NCI-H2107 treated with DMSO at 0.1 percent for 48 hours (cell line): Measurements from ENCODE around the gene MYRIP.
"Not testable (repeated sequence)": the region's sequence is repeated elsewhere in the genome, so short reads cannot be mapped to it uniquely, and the experiment has no call there.

Experiments
- DNase-seq: peaks from one replicate; lab custom pipeline; 2025; ENCODE audit not compliant: unreplicated experiment; lab: John Stamatoyannopoulos, UW

Gene MYRIP

DNA sequence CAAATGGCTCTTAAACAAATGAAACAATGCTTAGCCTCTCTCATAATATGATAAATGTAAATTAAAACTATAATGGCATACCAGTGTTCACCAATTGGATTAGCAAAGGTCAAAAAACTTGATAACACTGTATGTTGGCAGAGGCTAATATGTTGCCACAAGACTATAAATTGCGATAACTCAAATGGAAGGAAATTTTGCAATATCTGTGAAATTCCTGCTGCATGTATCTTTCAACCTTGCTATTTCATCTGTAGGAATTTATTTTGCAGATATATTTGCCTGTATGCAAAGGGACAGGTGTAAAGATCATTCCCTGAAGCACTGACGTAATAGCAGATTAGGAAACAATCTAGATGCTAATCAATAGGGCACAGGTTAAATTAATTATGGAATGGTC is 308.7 kb downstream of the MYRIP start:
- no peak for DNase-seq

DNA sequence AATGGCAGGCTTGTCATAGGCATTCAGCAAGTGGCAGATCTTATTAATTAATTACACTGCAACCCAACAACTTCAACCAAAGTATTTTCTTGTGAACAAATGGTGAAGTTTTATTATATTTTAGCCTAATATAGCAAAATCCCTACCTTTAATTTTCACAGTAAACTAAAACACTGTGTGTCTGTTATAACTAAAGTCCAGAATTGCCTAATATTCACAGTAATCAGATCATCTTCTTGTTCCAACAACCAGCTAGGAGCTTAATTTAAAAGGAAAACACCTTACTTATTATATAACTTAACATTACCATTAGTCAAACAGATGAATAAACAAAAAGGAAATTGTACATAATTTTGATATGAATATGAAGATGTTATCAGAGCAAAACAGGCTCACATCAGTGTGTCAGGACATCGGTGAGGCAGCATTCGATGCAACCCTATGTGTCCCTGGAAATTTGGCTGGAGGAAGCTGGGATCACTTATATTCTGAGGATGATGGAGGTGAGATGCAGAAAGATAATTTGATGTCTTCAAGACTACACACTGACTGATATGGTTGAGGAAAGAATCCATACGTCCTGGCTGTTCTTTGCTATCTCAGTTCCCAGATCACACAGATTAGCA is 310.8 kb downstream of the MYRIP start:
- no peak for DNase-seq

DNA sequence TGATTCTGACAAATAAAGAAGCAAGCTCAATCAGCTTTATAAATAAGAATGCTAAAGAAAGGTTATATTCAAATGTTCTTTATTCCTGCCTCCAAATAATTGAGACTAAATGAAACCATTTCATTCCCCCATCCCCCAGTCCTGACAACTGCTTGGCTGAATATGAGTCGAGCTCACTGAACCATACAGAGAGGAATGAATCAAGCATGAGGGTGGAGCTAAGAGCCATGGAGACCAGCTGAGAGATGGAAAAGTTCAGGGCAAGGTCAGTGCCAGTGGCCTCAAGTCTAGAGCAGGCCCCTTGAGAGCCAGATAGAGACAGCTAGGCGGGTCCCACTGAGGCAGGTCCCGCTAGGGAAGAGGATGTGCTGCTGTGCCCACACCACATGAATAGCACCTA is 311.4 kb downstream of the MYRIP start:
- DNase-seq = no peak

DNA sequence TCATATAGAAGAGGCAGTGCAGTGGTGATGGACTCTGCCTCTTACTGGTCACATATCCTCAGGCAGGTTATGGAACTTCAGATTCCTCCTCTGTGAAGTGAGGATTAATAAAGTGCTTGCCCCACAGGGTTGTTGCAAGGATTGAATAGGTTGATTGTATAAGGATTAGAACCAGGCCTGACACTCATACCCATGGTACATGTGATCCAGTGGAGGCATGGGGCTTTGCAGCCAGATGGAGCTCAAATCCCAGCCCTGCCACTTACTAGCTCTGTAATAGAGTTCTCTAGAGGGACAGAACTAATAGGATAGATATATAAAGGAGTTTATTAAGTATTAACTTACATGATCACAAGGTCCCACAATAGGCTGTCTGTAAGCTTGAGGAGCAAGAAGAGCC is 315.5 kb downstream of the MYRIP start:
- no peak for DNase-seq

DNA sequence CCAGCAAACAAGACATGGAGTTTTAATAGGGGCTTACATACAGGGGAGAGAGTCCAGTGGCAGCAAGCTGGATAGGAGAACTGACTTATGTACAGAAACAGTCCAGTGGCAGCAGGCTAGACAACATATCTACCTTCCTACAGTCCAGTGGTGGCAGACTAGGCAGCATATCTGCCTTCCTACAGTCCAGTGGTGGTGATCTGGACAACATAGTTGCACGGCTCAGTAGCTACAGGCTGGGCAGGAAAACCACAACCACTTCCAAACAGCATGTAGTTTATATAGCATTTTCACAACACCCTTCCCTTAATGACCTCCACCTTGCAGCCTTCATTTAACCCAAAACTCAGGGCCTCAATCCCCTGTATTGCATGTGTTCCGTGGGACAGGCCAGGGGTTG is 318.8 kb downstream of the MYRIP start:
- DNase-seq = no peak

DNA sequence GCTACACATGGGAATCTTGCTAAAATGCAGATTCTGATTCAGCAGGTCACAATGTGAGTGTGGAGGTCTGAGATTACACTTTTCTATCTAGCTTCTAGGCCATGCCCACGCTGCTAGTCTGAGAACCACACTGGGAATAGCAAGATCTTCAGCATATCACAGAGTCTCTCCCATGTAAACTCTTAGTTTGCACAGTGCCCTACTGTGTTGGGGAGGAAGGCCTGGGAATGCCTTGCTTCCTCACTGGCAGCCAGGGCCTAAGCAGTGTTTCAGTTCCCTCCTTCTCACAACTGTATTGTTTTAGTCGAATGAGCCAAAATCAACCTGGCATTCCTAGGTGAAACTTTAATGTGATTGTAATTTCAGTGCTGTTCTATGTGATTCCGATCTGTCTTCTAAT is 320.1 kb downstream of the MYRIP start:
- no peak for DNase-seq

DNA sequence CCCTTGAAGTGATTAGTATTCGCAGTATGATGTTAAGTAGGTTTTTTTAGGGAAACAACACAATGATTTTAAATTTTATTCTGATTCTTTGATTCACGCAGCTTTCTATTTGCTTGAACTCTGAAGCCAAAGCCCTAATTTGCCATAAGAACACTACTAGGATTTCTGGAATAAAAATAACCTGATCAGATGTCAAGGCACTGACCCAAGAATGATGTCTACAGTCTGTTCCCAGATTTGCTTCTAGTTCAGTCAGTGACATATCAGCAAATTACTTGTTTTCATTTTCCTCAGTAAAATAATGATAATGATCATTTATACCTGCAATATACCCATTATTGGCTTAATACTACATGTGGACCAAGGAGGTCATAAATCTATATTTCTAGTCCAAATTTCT is 320.6 kb downstream of the MYRIP start:
- no peak for DNase-seq

DNA sequence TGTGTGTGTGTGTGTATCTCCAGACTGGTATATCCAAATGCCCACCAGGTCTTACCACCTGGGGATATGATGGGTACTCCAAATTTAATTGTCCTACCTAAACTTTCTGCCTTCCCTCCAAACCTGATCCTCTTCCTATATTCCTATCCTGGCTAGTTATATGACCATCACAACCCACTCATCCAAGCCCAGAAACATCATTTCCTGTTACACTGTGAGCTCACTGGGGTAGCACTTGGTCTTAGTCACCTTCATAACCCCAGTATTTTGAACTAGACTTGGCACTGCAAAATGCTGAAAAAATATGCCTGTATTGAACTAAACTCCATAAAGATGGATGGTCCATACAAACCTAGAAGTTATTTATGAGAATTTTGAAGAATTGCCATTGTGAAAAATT is 321.3 kb downstream of the MYRIP start:
- DNase-seq = no peak

DNA sequence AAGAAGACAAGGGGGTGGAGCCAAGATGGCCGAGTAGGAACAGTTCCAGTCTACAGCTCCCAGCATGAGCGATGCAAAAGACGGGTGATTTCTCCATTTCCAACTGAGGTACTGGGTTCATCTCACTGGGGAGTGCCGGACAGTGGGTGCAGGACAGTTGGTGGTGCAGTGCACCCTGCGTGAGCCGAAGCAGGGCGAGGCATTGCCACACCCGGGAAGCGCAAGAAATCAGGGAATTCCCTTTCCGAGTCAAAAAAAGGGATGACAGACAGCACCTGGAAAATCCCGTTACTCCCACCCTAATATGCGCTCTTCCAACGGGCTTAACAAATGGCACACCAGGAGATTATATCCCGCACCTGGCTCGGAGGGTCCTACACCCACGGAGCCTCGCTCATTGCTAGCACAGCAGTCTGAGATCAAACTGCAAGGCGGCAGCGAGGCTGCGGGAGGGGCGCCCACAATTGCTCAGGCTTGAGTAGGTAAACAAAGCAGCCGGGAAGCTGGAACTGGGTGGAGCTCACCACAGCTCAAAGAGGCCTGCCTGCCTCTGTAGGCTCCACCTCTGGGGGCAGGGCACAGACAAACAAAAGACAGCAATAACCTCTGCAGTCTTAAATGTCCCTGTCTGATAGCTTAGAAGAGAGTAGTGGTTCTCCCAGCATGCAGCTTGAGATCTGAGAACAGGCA is 324.6 kb downstream of the MYRIP start:
- DNase-seq = not testable (repeated sequence)

DNA sequence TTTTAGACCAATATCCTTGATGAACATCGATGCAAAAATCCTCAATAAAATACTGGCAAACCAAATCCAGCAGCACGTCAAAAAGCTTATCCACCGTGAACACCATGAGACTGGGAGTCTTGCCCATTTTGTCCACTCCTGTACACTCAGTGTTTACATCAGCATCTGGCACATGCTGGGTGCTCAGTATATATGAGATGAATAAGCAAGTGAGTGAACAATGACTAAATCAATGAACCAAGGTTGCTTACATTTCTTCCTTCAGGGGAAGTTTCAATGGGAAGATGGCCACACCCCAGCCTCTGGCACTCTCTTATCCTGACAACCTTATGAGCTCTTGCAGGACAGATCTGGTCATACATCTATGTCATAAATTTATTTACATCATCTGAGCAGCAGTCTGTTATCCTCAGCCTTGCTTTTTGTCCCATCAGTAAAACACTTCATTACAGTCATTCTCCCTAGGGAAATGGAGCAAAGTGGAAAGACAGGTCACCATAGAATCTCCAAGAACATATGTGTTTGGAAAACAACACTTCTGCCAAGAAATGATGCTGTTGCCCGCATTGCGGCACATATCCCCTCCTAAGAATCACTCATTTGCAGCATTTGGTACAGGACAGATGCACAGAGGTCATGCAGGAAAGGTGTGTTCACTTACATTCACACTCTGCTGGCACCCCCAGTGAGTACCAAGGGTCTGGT is 328.3 kb downstream of the MYRIP start:
- no peak for DNase-seq

DNA sequence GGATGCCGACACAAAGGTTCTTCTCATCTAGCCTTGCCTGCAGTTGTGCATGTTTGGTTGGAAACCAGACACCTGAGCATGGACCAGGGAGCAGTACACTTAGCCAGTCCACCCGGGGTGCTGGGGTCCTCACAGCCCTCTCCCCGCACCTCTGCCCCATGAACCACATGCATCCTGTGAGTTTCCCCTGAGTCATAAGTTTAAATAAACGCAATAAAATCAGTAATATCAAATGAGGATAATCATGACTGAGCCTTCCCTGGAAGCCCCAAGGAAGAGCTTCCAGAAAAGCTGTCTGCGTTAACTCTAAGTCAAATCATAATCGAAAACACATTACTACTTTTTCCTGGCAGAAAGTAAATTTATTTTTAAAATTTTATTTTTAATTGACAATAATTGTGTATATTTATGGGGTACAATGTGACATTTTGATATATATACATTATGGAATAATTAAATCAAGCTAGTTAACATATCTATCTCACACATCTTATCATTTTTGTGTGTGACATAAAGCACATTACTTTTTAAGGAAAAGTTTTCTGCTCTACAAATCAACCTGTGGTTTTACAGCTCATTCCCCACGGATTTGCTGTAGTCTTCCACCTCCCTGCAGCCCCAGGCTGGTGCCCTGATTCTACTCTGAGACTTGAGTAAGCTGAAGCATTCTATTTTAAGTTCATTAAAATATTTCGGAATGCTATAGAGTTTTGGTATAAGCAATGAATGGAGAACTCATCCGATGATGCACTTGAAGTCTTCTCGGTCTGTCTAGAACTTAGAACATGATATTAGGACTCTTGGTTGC is 334.1 kb downstream of the MYRIP start:
- DNase-seq = no peak

DNA sequence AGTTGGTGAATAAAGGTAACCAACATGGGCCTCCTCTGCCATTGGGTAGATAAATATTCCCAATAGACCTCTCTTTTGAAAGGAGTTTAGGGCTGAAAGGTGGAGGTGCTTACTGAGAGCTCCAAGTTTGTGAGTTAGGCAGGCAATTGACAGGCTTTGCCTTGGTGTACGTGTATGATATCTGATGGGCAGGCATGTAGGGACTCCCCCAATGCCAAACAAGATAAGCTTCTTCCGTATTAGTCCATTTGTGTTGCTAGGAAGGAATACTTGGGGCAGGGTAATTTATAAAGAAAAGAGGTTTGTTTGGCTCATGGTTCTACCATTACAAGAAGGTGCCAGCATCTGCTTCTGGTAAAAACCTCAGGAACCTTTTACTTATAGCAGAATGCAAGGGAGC is 339.4 kb downstream of the MYRIP start:
- DNase-seq = no peak

DNA sequence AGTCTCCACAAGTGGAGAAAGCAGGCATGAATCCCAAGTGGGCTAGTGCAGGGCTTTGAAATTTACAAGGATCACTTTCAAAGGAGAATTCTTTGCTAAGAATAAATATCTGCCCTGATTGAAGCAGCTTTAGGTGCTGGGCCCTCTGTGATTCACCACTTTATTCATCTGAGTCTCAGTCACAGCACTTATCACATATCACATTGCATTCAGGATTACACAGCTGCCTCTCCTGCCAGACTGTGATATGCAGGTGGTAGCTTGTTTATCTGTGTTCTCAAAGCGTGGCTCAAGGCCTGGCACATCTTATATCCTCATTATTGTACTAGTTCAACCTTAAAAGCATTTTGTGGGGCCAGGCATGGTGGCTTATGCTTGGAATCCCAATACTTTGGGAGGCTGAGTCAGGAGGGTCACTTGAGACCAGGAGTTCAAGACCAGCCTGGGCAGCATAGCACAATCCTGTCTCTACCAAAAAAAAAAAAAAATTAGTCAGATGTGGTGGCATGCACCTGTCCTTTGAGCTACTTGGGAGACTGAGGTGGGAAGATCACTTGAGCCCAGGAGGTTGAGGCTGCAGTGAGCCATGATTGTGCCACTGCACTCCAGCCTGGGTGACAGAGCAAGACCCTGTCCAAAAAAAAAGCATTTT is 343.2 kb downstream of the MYRIP start:
- peak; percentile 68 for DNase-seq

DNA sequence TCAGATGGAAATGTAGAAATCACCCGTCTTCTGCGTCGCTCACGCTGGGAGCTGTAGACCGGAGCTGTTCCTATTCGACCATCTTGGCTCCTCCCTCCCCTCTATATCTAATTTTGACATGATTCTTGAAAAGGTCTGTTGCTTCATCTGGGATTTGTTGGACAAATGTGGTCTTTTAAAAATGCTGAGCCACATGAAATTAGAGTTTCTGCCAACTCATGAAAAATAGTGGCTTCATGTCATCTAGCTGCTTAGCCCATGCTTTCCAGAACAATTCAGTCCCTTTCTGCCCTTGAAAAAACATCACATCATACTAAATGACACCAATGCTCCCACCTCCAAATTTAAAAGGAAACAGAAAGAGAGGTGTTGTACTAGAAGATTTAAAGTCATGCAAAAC is 351.5 kb downstream of the MYRIP start:
- DNase-seq = no peak

DNA sequence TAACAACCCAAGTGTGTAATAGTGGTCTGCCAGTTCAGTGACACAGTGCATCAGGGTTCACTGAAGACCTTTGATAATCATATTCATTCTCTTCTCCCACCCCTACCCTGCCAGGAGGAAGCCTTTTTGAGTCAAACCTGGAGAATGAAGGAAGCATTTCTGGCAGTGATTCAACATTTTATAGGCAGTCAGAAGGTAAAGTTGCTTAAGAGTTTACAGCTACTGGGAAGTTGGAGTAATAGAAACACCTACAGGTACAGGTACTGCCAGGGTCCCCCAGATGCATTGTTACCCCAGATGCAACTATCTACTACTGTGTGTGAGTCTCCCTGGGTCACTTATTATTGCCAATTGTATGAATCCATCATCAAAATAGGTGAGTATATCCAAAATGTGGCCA is 353.2 kb downstream of the MYRIP start:
- DNase-seq = no peak

DNA sequence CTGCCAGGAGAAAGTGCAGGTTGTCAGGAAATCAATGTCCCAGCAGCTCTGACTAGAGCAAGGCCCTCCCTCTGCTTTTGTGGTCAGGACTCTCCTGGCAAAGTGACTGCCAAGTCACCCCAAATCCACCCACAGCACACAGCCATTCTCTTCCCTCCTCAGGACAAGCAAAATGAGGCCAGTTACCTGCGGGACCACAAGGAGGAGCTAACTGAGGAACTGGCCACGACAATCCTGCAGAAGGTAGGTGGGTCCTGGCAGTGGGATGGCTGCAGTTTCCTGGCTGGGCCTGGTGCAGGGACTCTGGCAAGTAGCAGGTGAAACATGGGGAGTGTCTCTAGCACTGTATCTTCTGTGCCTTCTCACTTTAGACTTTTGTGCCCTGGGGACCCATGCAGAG is 357.6 kb downstream of the MYRIP start:
- no peak for DNase-seq

DNA sequence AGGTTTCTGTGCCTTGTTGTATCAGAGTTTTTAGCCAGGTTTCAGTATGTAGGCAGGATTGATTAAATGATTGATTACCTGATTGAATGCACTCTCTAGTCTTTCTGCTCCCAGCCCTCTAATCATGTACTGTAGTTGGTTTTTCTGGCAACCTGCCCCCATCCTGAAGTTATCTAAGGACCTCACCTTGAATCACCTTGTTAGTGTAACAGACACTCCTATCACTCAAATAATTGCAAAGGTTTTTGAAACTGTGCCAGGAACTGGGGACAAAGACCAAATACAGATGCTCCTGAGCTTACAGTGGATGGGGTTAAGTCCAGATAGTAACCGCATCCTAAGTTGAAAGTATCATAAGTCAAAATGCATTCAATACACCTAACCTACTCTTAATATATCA is 358.5 kb downstream of the MYRIP start:
- no peak for DNase-seq

DNA sequence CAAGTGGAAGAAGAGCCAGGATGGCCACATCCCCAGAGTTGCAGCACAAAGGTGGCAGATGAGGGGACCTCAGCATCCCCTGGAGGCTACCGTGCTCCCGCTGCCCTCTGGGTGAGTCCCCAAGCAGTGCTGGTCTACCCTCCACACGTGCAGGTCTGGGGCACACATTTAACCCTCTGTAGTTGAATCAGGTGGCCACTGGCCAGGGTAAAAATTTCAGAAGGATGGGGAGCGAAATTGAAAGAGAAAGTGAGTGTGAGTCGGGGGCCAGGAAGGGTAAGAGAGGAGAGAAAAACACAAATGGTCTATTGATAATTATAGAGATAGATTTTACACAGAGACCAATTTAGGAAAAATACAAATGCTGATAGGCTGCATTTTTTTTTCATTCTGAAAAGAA is 360.6 kb downstream of the MYRIP start:
- DNase-seq = no peak

DNA sequence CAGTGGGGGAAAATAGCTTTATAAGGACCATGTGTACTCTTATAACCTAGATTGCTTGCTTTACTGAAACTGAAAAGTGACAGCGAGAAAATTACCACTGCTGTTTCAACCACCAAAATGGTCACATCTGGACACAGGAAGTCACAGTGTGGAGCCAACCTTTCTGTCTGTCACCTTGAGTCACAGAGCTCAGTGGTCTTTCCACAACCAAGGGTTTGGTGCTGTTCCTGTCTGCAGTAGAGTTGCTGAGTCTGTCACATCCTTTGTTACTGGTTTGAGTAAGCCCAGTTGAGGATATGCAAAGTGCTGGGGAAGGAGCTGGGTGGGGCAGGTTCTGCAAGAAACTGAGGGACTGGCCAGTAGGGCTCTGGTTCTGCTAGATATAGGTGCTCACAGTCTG is 361.0 kb downstream of the MYRIP start:
- no peak for DNase-seq

DNA sequence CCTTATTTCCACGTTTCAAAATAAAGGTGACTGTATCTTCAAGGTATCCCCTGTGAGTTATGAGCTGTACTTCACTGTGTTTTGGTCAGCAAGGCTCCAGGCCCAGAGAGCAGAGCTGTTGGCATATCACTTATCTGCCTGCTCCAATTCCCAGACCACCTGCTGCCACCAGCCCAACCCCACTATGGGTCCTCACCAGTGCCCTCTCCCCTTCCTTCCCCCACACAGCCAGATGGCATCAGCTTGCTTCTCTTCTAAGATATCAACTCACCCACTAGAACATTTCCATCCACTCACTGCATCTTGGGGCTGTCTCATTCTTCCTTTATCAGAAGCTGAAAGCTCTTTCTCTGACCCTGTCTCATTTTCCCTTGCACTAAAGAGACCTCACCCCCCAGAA is 363.2 kb downstream of the MYRIP start:
- no peak for DNase-seq

DNA sequence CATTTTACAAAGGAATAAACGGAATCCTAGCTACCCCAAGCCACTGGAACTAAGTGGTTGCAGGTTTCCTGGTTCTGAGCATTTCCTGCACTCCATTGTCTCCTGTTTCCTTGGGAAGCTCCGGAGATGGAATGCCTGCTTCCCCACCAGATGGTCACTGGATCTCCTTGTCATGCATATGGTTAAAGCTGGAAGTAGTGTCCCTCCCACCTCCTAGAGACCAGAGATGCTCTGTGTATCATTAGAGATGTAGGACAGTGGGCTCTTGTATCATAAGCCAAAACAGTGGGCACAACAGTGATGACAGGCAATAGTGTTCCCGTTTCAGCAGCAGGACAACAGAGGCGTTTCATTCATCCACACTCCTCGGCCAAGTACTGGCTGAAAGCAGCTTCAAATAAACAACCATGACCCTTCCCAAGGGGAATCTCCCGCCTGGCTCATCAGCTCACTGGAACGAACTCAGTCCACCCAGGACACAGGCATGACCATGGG is 363.9 kb downstream of the MYRIP start:
- no peak for DNase-seq
